Kidney (tissue), 14 donors: ENCODE data around the gene PRKAA1. TPM values are rescaled to one million over a fixed set of nuclear protein-coding genes. Genes with fewer than 3 reads are reported as not detected.

ENCODE experiments used
- DNase-seq, 5 donors: peaks; one replicate each; pipeline ENCODE4 v3.0.0-alpha.2; 2013 to 2020
- FAIRE-seq: peaks from 2 replicates; lab custom pipeline; 2012; peaks lifted over from hg19 to GRCh38; lab: Jason Lieb, UNC
- H3K27ac ChIP-seq, 2 donors: one replicate each; pipeline ENCODE4 v1.7.0; 2013; ENCODE audit warnings: low read depth in 2 of 2, low read length in 2 of 2, inconsistent platforms in 1 of 2
- H3K27me3 ChIP-seq: one replicate; pipeline ENCODE4 v1.7.1; 2013; ENCODE audit warnings: low read length, inconsistent platforms; ENCODE audit not compliant: control insufficient read depth, insufficient read depth
- H3K36me3 ChIP-seq, 3 donors: one replicate each; pipeline versions ENCODE4 v1.7.0 to v1.7.1; 2013; ENCODE audit warnings: low read length in 3 of 3, control low read depth in 1 of 3, inconsistent platforms in 1 of 3; ENCODE audit not compliant: insufficient read depth in 3 of 3, control insufficient read depth in 2 of 3
- H3K4me1 ChIP-seq, 3 donors: one replicate each; pipeline versions ENCODE4 v1.7.0 to v1.7.1; 2013; ENCODE audit warnings: low read length in 3 of 3, inconsistent platforms in 1 of 3, low read depth in 1 of 3; ENCODE audit not compliant: control insufficient read depth in 2 of 3, insufficient read depth in 2 of 3
- H3K4me3 ChIP-seq, 3 donors: one replicate each; pipeline versions ENCODE4 v1.7.0 to v1.8.1; 2013; ENCODE audit warnings: low read length in 3 of 3, control low read depth in 1 of 3, inconsistent platforms in 1 of 3
- H3K9ac ChIP-seq, 3 donors: one replicate each; pipeline versions ENCODE4 v1.7.0 to v1.7.1; 2013; ENCODE audit warnings: low read length in 3 of 3, control low read depth in 1 of 3, inconsistent platforms in 1 of 3
- H3K9me3 ChIP-seq, 3 donors: one replicate each; pipeline versions ENCODE4 v1.7.0 to v1.7.1; 2013; ENCODE audit warnings: low read length in 3 of 3, control low read depth in 1 of 3, inconsistent platforms in 1 of 3; ENCODE audit not compliant: control insufficient read depth in 2 of 3, insufficient read depth in 1 of 3
- intact Hi-C: fragments of 100-400 bp; cut with DNase I; formaldehyde crosslinking; loops from one replicate; pipeline ENCODE4 v1.11.1; 2022
- polyA plus RNA-seq: library from polyadenylated mRNA; stranded (reverse); fragments of 350-450 nt; fragmentation: Illumina TruSeq; extraction: RNeasy Lipid Tissue Mini Kit (QIAGEN cat#74804); gene quantifications from one replicate; pipeline ENCODE4 v1.2.3, GENCODE V29; 2014; ENCODE audit warnings: low read depth, low replicate concordance; ENCODE audit not compliant: insufficient read depth
- total RNA-seq: library from RNA; stranded (reverse); fragmentation: NEBNext Ultra II Directional; extraction: Animal tissue kit (Norgen Biotek cat#: 25700); gene quantifications from one replicate; pipeline ENCODE4 v1.2.1, GENCODE V29; 2021
- TF ChIP-seq, protein P1 (sequence below): IDR thresholded peaks from 3 replicates; pipeline ENCODE4 v1.5.1; 2012; ENCODE audit warnings: mild to moderate bottlenecking, moderate library complexity, borderline replicate concordance; ENCODE audit not compliant: insufficient read depth; ENCODE audit errors: extremely low read depth
- donor health status: control.
- donor health status: control.
- donor health status: control.
- donor health status: control.
- donor health status: control.
- donor health status: DM: yes; HTN: yes; CAD: no.
- donor health status: Normal renal cell carcinoma (clear cell type).

Gene PRKAA1
- total and polyA plus RNA-seq, 2 donors from 2014 or later, result 17.4 to 104 TPM

DNA sequence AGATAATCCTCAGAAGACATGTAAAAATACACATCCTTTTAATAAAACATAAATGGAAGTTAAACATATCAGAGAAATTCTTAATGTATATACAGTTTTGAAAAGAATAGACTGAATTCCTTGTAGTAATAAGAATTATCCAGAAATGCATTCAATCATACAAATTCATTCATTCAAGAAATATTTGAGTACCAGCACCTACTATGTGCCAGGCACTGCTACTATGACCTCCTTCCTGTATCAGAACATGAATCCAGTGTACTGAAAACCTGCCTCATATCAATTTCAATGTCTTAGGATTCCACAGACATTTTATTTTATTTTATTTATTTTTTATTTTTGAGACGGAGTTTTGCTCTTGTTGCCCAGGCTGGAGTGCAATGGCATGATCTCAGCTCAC is 13.3 kb downstream of the PRKAA1 start:
- TF ChIP-seq, protein P1, sequence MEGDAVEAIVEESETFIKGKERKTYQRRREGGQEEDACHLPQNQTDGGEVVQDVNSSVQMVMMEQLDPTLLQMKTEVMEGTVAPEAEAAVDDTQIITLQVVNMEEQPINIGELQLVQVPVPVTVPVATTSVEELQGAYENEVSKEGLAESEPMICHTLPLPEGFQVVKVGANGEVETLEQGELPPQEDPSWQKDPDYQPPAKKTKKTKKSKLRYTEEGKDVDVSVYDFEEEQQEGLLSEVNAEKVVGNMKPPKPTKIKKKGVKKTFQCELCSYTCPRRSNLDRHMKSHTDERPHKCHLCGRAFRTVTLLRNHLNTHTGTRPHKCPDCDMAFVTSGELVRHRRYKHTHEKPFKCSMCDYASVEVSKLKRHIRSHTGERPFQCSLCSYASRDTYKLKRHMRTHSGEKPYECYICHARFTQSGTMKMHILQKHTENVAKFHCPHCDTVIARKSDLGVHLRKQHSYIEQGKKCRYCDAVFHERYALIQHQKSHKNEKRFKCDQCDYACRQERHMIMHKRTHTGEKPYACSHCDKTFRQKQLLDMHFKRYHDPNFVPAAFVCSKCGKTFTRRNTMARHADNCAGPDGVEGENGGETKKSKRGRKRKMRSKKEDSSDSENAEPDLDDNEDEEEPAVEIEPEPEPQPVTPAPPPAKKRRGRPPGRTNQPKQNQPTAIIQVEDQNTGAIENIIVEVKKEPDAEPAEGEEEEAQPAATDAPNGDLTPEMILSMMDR, result no peak
- peaks cover 0 to 18% (median 0%) of the 10 kb centered on the region in 3 donors for H3K4me1 ChIP-seq
- no peak for FAIRE-seq

DNA sequence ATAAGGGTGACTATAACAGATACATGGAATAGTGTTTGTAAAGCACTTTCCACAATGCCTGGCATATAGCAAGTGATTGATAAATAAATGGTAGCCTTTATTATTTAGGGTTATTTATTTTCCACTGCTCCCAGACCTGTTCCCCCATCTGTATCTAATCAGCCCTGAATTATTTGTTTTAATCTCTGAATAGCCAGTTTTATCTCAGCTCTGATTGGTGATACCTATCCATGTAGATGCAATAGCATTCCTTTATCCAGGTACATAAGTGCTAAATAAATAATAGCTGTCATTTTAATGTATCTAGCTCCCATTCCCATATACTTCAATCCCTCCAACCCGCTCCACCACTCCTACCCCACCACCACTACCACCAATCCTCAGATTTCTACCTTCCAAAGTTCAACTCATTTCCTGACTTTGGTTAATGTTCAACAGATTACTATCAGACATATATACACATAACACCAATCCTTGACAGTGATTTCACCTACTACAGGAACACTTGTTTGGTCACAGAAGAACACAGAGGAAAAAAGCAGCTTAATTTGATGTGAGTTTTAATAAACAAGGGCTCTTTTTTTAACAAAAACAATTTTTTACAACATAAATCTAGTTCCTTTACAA is 14.0 kb downstream of the PRKAA1 start:
- Histone ChIP-seq H3K36me3 (peaks cover 0 to 2% (median 0%) of the 10 kb centered on the region in 3 donors), H3K27me3 (no peaks in the 10 kb centered on the region), H3K9me3 (no peaks in the 10 kb centered on the region), H3K4me1 (peaks cover 0 to 18% (median 0%) of the 10 kb centered on the region in 3 donors), H3K4me3 (no peak overlapping the region), H3K27ac (no peak overlapping the region), H3K9ac (no peak overlapping the region)
- peak in 2 of 5 donors; percentile 40 to 42 for DNase-seq
- intact Hi-C loops, result no loop called here
- no peak for FAIRE-seq
- TF ChIP-seq, protein P1, result no peak

More for the DNA sequence above, 13.3 kb downstream of the PRKAA1 start:
- Histone ChIP-seq H3K4me3 (no peak overlapping the region), H3K9ac (no peak overlapping the region), H3K27ac (no peak overlapping the region), H3K27me3 (no peaks in the 10 kb centered on the region), H3K9me3 (no peaks in the 10 kb centered on the region), H3K36me3 (peaks cover 0 to 2% (median 0%) of the 10 kb centered on the region in 3 donors)
- intact Hi-C loops, result no loop called here
- no peak for DNase-seq

DNA sequence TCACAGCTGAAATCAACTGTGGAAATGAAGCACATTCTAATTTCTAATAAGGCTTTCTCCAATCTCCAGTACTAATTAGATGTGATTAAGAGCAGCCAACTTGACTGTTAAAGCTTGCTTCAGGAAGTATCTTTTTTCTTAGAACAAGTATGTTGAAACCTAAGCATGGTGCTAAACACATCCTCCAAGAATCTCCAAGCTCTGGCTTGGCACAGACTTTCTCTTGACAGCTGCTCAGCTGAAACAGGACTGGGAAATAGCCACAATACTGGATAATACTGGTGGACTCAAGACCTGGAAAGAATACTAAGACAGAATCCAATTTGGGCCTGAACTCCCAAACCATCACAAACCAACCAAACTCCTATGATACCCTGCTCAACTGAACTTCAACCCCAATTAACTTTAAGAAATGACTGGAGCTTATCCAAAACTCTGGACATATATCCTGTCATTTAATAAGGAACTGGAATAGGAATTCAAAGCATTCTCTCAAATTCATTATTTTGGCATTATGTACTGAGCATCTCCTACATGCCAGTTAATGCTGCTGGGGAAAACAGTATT is 16.2 kb downstream of the PRKAA1 start:
- TF ChIP-seq, protein P1, result no peak
- no peak for DNase-seq
- no peak overlapping the region for H3K27ac ChIP-seq
- FAIRE-seq, result no peak
- no peak overlapping the region for H3K9ac ChIP-seq
- H3K27me3 ChIP-seq, result no peaks in the 10 kb centered on the region
- peaks cover 0 to 18% (median 0%) of the 10 kb centered on the region in 3 donors for H3K4me1 ChIP-seq
- intact Hi-C loops, result no loop called here
- H3K9me3 ChIP-seq, result no peaks in the 10 kb centered on the region
- no peaks in the 10 kb centered on the region for H3K36me3 ChIP-seq
- no peak overlapping the region for H3K4me3 ChIP-seq
